Measurements from ENCODE around the gene TIMM10.

TIMM10 gene

DNA sequence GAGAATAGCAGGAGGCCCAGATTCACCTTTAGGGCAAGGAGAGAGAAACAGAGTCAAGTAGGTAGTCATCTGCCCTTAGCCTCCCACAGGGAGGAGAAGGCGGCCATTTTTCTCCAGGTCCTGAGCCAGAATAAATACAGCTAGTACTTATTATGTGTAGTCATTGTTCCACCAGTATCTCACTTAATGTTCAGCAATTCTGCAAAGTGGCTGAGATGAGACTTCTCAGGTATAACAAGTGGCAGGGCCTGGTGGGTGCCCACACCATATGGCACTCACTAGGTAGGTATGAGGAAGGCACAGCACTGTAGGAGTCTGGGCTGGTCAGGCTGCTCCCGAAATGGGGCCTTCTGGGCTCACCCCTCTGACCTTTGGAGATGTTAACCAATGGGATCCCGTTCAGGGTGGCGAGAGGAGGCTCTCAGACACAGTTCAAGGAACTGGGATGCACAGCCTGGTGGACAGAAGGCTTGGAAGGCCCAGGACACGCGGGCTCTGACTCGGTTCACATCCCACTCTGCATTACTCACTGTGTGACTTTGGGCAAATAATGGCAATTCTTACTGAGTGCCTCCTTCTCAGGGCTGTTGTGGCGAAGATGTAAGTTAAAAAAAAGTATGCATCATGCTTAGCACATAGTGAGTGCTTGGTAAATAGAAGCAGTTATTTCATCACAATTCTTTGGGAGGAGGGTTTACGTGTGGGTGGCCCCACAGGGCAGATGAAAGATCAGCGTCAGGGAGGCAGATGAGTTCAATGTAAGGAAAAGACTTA, 45.1 kb downstream of the TIMM10 start:
- no peak overlapping the region for H3K4me2 ChIP-seq (ENCODE audit: insufficient read depth, low read length)
- H3K36me3 ChIP-seq (ENCODE audit: insufficient read depth, low read length) = peaks cover 3% of the 10 kb centered on the region; the same call in 1 of the 2 replicates
- H4K20me1 ChIP-seq (ENCODE audit: insufficient read depth, low read length) = no peaks in the 10 kb centered on the region
- H2AFZ ChIP-seq (ENCODE audit: low read depth, low read length) = no peak overlapping the region
- H3K79me2 ChIP-seq (ENCODE audit: insufficient read depth, low read length) = no peaks in the 10 kb centered on the region
- DNase-seq (no peak), ATAC-seq (ENCODE audit: insufficient read depth, low read depth) (no peak)
- no peaks in the 10 kb centered on the region for H3K27me3 ChIP-seq (ENCODE audit: insufficient read depth, low read length, poor library complexity)
- H3K27ac ChIP-seq (ENCODE audit: low read length) = no peak overlapping the region
- H3K4me3 ChIP-seq (ENCODE audit: low read depth in 1 of 2, low read length in 2 of 2) = no peak overlapping the region
- no peak for TF ChIP-seq CTCF (IDR thresholded peaks at IDR 0.05; ENCODE audit: borderline replicate concordance, extremely low read depth, low read length, poor library complexity, severe bottlenecking)
- no peak for TF ChIP-seq EZH2 (IDR thresholded peaks at IDR 0.05; ENCODE audit: borderline replicate concordance, low read depth, low read length, severe bottlenecking)
- H3K4me1 ChIP-seq (ENCODE audit: insufficient read depth, low read length) = peaks cover 12% of the 10 kb centered on the region
- H3K9ac ChIP-seq (ENCODE audit: low read depth, low read length) = no peak overlapping the region
- H3K9me3 ChIP-seq (ENCODE audit: insufficient read depth, low read length, severe bottlenecking) = no peaks in the 10 kb centered on the region

DNA sequence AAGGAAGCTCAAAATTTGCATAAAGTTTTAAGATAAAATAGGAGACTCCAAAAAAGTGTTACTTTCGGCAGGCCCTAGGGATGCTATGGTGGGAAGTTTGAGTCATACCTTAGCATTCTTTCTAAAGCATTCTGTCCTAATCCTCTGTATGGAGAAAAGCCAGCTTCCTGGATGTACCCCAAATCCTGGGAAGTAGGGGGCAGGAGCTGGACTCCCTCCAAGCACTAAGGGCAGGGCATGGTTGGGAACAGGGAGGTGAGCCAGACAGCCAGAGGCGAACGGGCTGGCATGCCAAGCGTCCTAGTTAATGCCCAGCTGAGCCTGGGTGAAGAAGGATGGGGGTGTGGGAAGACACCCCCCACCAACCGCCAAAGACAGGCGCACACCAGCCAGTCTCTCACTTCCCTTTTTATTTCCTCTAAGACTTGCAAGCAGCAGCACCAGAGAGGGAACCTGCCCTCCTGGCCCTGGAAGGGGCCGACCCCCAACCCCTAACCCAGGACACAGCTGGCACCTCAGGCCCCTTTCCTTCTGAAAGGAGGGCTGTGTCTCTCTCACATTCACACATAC, 46.3 kb downstream of the TIMM10 start:
- Histone ChIP-seq H3K9me3 (ENCODE audit: insufficient read depth, low read length, severe bottlenecking) (no peaks in the 10 kb centered on the region), H3K79me2 (ENCODE audit: insufficient read depth, low read length) (no peaks in the 10 kb centered on the region), H3K4me2 (ENCODE audit: insufficient read depth, low read length) (no peak overlapping the region), H3K36me3 (ENCODE audit: insufficient read depth, low read length) (peaks cover 2% of the 10 kb centered on the region; the same call in 1 of the 2 replicates), H2AFZ (ENCODE audit: low read depth, low read length) (no peak overlapping the region), H3K27ac (ENCODE audit: low read length) (no peak overlapping the region), H3K4me1 (ENCODE audit: insufficient read depth, low read length) (peaks cover 12% of the 10 kb centered on the region), H4K20me1 (ENCODE audit: insufficient read depth, low read length) (no peaks in the 10 kb centered on the region), H3K9ac (ENCODE audit: low read depth, low read length) (no peak overlapping the region), H3K4me3 (ENCODE audit: low read depth in 1 of 2, low read length in 2 of 2) (no peak overlapping the region), H3K27me3 (ENCODE audit: insufficient read depth, low read length, poor library complexity) (no peaks in the 10 kb centered on the region)
- TF ChIP-seq CTCF (IDR thresholded peaks at IDR 0.05; ENCODE audit: borderline replicate concordance, extremely low read depth, low read length, poor library complexity, severe bottlenecking) (no peak), EZH2 (IDR thresholded peaks at IDR 0.05; ENCODE audit: borderline replicate concordance, low read depth, low read length, severe bottlenecking) (no peak)
- DNase-seq (no peak), ATAC-seq (ENCODE audit: insufficient read depth, low read depth) (no peak)

GRCh38 chr11:57483562-57483918, 47.0 kb downstream of the TIMM10 start:
- Histone ChIP-seq H3K4me3 (ENCODE audit: low read depth in 1 of 2, low read length in 2 of 2) (no peak overlapping the region), H2AFZ (ENCODE audit: low read depth, low read length) (peak overlapping the region; percentile 53), H3K4me1 (ENCODE audit: insufficient read depth, low read length) (peaks cover 12% of the 10 kb centered on the region), H4K20me1 (ENCODE audit: insufficient read depth, low read length) (no peaks in the 10 kb centered on the region), H3K4me2 (ENCODE audit: insufficient read depth, low read length) (peak overlapping the region; percentile 76), H3K79me2 (ENCODE audit: insufficient read depth, low read length) (no peaks in the 10 kb centered on the region), H3K27ac (ENCODE audit: low read length) (no peak overlapping the region), H3K27me3 (ENCODE audit: insufficient read depth, low read length, poor library complexity) (no peaks in the 10 kb centered on the region), H3K9me3 (ENCODE audit: insufficient read depth, low read length, severe bottlenecking) (no peaks in the 10 kb centered on the region), H3K36me3 (ENCODE audit: insufficient read depth, low read length) (no peaks in the 10 kb centered on the region), H3K9ac (ENCODE audit: low read depth, low read length) (peak overlapping the region; percentile 47; the same call in 1 of the 2 replicates)
- DNase-seq (no peak), ATAC-seq (ENCODE audit: insufficient read depth, low read depth) (no peak)
- TF ChIP-seq EZH2 (IDR thresholded peaks at IDR 0.05; ENCODE audit: borderline replicate concordance, low read depth, low read length, severe bottlenecking) (no peak), CTCF (IDR thresholded peaks at IDR 0.05; ENCODE audit: borderline replicate concordance, extremely low read depth, low read length, poor library complexity, severe bottlenecking) (no peak)
